OCI-LY3 (cell line): ENCODE measurements around the gene PXDC1.

Experiments used
- H2AFZ ChIP-seq: fragments of 200-600, 300-600 bp; shearing (Covaris generic); 2 replicates; pipeline ENCODE4 v1.6.0; 2014; ENCODE audit warnings: antibody characterized with exemption, low read depth, low read length
- H3K27ac ChIP-seq: fragments of 200-600, 300-600 bp; sonication (generic); 2 replicates; pipeline ENCODE4 v1.5.1; 2014; ENCODE audit warnings: mild to moderate bottlenecking, low read length, moderate library complexity, mixed read lengths
- H3K27me3 ChIP-seq: fragments of 200-600, 300-600 bp; sonication (generic); 2 replicates; pipeline ENCODE4 v1.6.1; 2014; ENCODE audit warnings: low read depth, low read length, mixed read lengths
- H3K36me3 ChIP-seq: fragments of 200-600, 300-600 bp; sonication (generic); replicated peaks from 2 replicates; pipeline ENCODE3; 2014; ENCODE audit warnings: low read depth, low read length, mixed read lengths
- H3K4me1 ChIP-seq: fragments of 300-600, 200-600 bp; sonication (generic); 2 replicates; pipeline ENCODE4 v1.6.1; 2014; ENCODE audit warnings: low read length, mixed read lengths
- H3K4me2 ChIP-seq: fragments of 200-600, 300-600 bp; sonication (generic); 2 replicates; pipeline ENCODE4 v1.6.1; 2014; ENCODE audit warnings: low read length, mixed read lengths
- H3K4me3 ChIP-seq: fragments of 300-600, 200-600 bp; sonication (generic); 2 replicates; pipeline ENCODE4 v1.5.1; 2014; ENCODE audit warnings: antibody characterized with exemption, mild to moderate bottlenecking, low read length, moderate library complexity
- H3K79me2 ChIP-seq: fragments of 300-600, 200-600 bp; shearing (Covaris generic); 2 replicates; pipeline ENCODE4 v1.6.1; 2014; ENCODE audit warnings: mild to moderate bottlenecking, low read length, mixed read lengths
- H3K9ac ChIP-seq: fragments of 300-600, 200-600 bp; shearing (Covaris generic); 2 replicates; pipeline ENCODE4 v1.6.0; 2014; ENCODE audit warnings: mild to moderate bottlenecking, low read length, moderate library complexity
- H3K9me3 ChIP-seq: fragments of 200-600, 300-600 bp; shearing (Covaris generic); 2 replicates; pipeline ENCODE4 v1.6.1; 2014; ENCODE audit warnings: low read length, mixed read lengths; ENCODE audit not compliant: insufficient read depth
- H4K20me1 ChIP-seq: fragments of 200-600, 300-600 bp; sonication (generic); 2 replicates; pipeline ENCODE4 v1.6.1; 2016; ENCODE audit warnings: low read length, mixed read lengths; ENCODE audit not compliant: insufficient read depth
- EZH2phosphoT487 ChIP-seq: fragments of 200-600 bp; shearing (Covaris generic); IDR thresholded peaks from 2 replicates; pipeline ENCODE4 v1.6.1; 2018; ENCODE audit warnings: antibody characterized with exemption, mixed run types, low read depth
- TF ChIP-seq, protein P1 (sequence below): fragments of 200-600, 300-600 bp; sonication (generic); IDR thresholded peaks from 2 replicates; pipeline ENCODE4 v1.5.1; 2014; ENCODE audit warnings: antibody characterized with exemption, low read length, low read depth

Gene PXDC1

DNA sequence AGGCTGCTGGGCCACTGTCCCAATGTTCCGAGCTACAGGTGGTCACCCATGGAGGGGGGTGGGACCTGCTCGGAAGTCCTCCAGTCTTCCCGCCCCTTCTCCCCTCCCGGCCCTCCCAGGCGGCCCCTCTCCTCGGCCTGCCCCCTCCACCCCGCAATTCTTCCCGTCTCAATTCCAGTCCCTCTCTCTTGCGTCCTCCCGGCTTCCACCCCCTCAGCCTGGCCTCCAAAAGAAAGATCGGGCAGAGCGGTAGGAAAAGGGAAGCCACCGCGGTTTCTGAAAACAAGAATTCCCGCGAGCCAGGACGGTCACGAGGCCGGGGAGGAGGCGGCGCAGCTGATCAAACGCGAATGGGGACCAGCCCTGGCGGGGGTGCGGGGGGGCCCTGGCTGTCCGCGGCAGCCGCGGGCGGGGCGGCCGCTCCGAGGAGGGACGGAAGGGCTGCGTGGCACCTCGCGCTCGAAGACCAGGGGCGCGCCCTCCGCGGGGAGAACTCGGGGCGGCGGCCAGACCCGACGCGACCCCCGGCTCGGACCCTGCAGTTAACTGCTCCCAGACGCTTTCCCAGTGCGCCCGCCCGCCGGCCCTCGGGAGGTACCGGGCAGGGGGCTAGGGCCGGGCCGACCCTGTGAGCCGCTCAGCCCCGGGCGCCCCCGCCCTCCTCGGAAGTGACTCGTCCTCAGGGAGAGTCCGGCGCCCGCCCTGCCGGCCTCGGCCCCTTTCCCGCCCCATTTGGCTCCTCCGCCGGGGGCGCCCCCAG is 1.0 kb downstream of the PXDC1 start:
- H3K27ac ChIP-seq: no peak overlapping the region
- H3K79me2 ChIP-seq: no peaks in the 10 kb centered on the region
- no peak overlapping the region for H3K4me3 ChIP-seq
- H3K4me2 ChIP-seq: no peak overlapping the region
- no peak overlapping the region for H2AFZ ChIP-seq
- H4K20me1 ChIP-seq: no peaks in the 10 kb centered on the region
- no peak for TF ChIP-seq EZH2phosphoT487
- TF ChIP-seq, protein P1, sequence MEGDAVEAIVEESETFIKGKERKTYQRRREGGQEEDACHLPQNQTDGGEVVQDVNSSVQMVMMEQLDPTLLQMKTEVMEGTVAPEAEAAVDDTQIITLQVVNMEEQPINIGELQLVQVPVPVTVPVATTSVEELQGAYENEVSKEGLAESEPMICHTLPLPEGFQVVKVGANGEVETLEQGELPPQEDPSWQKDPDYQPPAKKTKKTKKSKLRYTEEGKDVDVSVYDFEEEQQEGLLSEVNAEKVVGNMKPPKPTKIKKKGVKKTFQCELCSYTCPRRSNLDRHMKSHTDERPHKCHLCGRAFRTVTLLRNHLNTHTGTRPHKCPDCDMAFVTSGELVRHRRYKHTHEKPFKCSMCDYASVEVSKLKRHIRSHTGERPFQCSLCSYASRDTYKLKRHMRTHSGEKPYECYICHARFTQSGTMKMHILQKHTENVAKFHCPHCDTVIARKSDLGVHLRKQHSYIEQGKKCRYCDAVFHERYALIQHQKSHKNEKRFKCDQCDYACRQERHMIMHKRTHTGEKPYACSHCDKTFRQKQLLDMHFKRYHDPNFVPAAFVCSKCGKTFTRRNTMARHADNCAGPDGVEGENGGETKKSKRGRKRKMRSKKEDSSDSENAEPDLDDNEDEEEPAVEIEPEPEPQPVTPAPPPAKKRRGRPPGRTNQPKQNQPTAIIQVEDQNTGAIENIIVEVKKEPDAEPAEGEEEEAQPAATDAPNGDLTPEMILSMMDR: no peak
- no peaks in the 10 kb centered on the region for H3K27me3 ChIP-seq
- no peaks in the 10 kb centered on the region for H3K36me3 ChIP-seq
- no peaks in the 10 kb centered on the region for H3K9me3 ChIP-seq
- no peak overlapping the region for H3K9ac ChIP-seq
- H3K4me1 ChIP-seq: peaks cover 25% of the 10 kb centered on the region

DNA sequence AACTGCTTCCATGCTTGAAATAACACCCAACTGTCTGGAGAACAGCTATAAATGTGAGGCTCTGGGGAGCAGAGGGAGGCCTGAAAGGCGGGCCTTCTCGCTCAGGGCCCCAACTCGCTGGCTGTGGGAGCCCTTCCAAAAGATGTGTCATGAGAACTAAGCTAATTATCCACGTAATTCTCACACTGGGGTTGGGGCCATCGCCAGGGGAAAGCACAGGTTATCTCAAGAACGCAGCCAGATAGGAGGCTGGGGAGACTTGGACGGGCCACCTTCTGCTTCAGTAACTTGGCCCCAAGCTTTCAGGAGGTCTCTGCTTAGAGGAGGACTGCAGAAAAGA is 1.6 kb downstream of the PXDC1 start:
- Histone ChIP-seq H3K27ac (no peak overlapping the region), H3K4me2 (no peak overlapping the region), H3K4me3 (no peak overlapping the region), H3K36me3 (no peaks in the 10 kb centered on the region), H4K20me1 (no peaks in the 10 kb centered on the region), H3K27me3 (no peaks in the 10 kb centered on the region), H3K9ac (no peak overlapping the region), H3K4me1 (peaks cover 26% of the 10 kb centered on the region), H3K9me3 (no peaks in the 10 kb centered on the region), H2AFZ (no peak overlapping the region), H3K79me2 (no peaks in the 10 kb centered on the region)
- TF ChIP-seq EZH2phosphoT487: no peak
- TF ChIP-seq, protein P1: no peak

DNA sequence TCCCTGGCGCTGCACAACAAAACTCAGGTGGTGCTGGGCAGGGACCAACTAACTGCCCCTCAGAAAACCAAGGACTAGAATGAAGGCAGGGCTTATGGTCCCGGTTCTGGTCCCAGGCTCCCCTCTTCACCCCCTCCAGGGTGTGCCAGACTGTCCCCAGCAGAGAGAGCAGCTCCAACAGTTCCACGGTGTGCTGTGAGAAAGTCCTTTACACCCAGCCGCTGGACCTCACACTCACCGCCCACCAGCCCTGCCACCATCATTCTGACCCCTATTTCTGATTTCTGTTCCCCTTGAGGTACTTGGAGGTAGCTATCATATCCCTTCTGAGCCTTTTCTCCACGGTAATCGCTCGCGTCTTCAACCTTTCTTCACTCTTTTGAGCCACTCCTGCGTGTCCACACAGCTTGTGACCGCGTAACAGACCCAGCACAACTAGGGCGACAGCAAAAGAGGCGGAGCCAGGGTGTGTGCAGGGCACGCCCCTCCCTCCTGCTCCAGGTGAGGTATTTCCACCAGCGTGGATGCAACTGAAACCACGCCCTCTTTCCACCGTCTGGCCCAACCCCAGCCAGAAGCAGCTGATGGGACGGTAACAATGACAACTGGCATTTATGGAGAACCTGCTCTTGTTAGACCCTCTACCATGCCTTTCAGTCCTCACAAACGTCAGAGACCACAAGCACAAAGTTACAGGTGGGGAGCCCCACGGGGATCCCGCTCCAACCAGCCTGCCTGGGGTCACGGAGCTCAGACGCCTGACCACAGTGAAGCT is 2.3 kb downstream of the PXDC1 start:
- Histone ChIP-seq H3K79me2 (no peaks in the 10 kb centered on the region), H3K4me2 (no peak overlapping the region), H3K9me3 (no peaks in the 10 kb centered on the region), H3K36me3 (no peaks in the 10 kb centered on the region), H3K9ac (no peak overlapping the region), H3K27ac (no peak overlapping the region), H4K20me1 (no peaks in the 10 kb centered on the region), H3K27me3 (no peaks in the 10 kb centered on the region), H3K4me3 (no peak overlapping the region), H2AFZ (no peak overlapping the region), H3K4me1 (peaks cover 26% of the 10 kb centered on the region)
- no peak for TF ChIP-seq EZH2phosphoT487
- TF ChIP-seq, protein P1: no peak

DNA sequence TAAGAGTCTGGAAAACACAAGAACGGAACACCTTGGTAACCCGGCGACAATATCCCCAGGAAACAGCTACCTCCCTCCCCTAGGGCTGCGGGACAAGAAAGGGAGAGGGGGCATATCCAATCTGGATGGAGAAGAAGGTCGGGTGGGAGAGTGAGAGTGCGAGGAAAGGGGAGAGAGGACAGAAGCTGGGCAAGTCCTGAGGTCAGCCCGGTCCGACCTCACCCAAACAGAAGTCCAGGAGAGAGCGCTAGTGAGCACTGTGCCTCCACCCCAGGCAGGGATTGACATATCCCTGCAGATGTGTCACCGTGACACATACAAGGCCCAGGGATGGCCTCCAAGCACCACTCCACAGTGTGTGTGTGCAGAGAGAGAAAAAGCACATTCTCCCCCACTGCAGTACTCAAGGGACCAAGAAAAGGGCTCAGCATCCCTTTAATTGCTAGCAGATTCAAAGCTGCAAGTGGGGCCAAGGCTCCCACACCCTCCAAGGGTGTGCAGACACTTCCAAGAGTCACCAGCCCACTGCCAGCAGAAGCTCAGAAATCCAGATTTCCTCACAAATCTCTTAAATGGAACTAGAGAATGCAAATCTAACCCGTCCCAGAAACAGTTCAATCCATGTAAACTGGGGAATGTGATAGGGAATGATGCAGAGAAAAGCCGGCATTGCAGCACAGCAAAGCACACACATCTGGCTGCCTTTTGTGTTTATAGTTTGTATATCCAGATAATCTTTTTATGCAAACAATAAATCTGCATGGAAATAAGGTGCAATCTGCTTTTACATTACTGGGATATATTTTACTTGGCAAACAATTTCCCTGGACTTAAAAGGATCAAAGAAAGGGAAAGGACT is 3.1 kb downstream of the PXDC1 start:
- Histone ChIP-seq H2AFZ (no peak overlapping the region), H4K20me1 (no peaks in the 10 kb centered on the region), H3K27ac (no peak overlapping the region)

More for the DNA sequence above, 3.1 kb downstream of the PXDC1 start:
- H3K9me3 ChIP-seq: no peaks in the 10 kb centered on the region
- TF ChIP-seq, protein P1: peak; percentile 61
- no peak for TF ChIP-seq EZH2phosphoT487
- H3K4me2 ChIP-seq: no peak overlapping the region
- H3K4me3 ChIP-seq: no peak overlapping the region
- no peaks in the 10 kb centered on the region for H3K27me3 ChIP-seq
- H3K4me1 ChIP-seq: peaks cover 26% of the 10 kb centered on the region
- no peaks in the 10 kb centered on the region for H3K79me2 ChIP-seq
- H3K36me3 ChIP-seq: no peaks in the 10 kb centered on the region
- H3K9ac ChIP-seq: no peak overlapping the region
